IMR-90 (cell line): ENCODE measurements around the gene PGAM4.

Experiments
- CEBPB ChIP-seq: IDR thresholded peaks from 2 replicates; pipeline ENCODE4 v1.6.1; 2012; ENCODE audit warnings: low read depth, low read length, improper control_type of control experiment
- MAZ ChIP-seq: IDR thresholded peaks from 2 replicates; pipeline ENCODE4 v1.6.1; 2012; ENCODE audit warnings: low read depth, mild to moderate bottlenecking, low read length, improper control_type of control experiment, moderate library complexity, borderline replicate concordance
- MXI1 ChIP-seq: IDR thresholded peaks from 2 replicates; pipeline ENCODE4 v1.6.1; 2012; ENCODE audit warnings: low read depth, mild to moderate bottlenecking, low read length, moderate library complexity, borderline replicate concordance
- POLR2A ChIP-seq: IDR thresholded peaks from 2 replicates; pipeline ENCODE4 v1.6.1; 2012; ENCODE audit warnings: mild to moderate bottlenecking, low read depth, low read length
- RAD21 ChIP-seq: IDR thresholded peaks from 2 replicates; pipeline ENCODE4 v1.6.1; 2012; ENCODE audit warnings: low read length, improper control_type of control experiment
- RCOR1 ChIP-seq: IDR thresholded peaks from 2 replicates; pipeline ENCODE4 v1.6.1; 2012; ENCODE audit warnings: mild to moderate bottlenecking, low read length, improper control_type of control experiment; ENCODE audit not compliant: insufficient replicate concordance
- TF ChIP-seq, protein P1 (sequence below): conservative IDR thresholded peaks from 2 replicates; pipeline ENCODE4 v1.5.1; 2012; ENCODE audit warnings: mild to moderate bottlenecking, low read depth, low read length, improper control_type of control experiment
- TF ChIP-seq, protein P2 (sequence below): fragments of 150-350 bp; IDR thresholded peaks from 2 replicates; pipeline ENCODE4 v1.6.1; 2017; ENCODE audit warnings: mild to moderate bottlenecking, antibody characterized with exemption, low read length, low read depth

DNA sequence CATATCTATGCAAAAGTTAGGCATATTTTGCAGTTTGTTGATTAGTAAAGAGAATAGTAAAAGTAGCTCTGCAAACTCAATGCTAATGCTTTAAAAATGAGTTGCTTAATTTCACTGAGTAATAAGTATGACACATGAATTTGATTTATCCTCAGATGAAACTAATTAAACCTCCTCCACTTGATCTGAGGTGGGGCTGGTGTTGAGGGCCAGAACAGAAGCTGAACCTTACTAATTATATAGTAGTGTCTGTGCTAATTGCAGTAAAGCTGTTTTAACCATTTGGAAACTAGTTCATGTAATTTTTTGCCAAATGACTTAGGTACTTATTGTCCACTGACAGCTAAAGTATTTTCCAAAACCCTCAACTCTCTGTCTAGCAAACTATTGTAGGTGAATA lies 7.7 kb upstream of the PGAM4 start:
- TF ChIP-seq, protein P1, sequence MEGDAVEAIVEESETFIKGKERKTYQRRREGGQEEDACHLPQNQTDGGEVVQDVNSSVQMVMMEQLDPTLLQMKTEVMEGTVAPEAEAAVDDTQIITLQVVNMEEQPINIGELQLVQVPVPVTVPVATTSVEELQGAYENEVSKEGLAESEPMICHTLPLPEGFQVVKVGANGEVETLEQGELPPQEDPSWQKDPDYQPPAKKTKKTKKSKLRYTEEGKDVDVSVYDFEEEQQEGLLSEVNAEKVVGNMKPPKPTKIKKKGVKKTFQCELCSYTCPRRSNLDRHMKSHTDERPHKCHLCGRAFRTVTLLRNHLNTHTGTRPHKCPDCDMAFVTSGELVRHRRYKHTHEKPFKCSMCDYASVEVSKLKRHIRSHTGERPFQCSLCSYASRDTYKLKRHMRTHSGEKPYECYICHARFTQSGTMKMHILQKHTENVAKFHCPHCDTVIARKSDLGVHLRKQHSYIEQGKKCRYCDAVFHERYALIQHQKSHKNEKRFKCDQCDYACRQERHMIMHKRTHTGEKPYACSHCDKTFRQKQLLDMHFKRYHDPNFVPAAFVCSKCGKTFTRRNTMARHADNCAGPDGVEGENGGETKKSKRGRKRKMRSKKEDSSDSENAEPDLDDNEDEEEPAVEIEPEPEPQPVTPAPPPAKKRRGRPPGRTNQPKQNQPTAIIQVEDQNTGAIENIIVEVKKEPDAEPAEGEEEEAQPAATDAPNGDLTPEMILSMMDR, result no peak
- no peak for TF ChIP-seq RAD21
- TF ChIP-seq, protein P2, sequence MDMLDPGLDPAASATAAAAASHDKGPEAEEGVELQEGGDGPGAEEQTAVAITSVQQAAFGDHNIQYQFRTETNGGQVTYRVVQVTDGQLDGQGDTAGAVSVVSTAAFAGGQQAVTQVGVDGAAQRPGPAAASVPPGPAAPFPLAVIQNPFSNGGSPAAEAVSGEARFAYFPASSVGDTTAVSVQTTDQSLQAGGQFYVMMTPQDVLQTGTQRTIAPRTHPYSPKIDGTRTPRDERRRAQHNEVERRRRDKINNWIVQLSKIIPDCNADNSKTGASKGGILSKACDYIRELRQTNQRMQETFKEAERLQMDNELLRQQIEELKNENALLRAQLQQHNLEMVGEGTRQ, result no peak
- TF ChIP-seq RCOR1, result no peak
- TF ChIP-seq POLR2A, result no peak
- no peak for TF ChIP-seq CEBPB
- no peak for TF ChIP-seq MAZ
- no peak for TF ChIP-seq MXI1
